ENCODE results near the gene PKD1. TPM values are rescaled to one million over a fixed set of nuclear protein-coding genes. Genes with fewer than 3 reads are reported as not detected.

Gene PKD1
- total and polyA plus RNA-seq, 2 of the 13 experiments (the other 11 are each of a cell fraction or from before 2014, with no cell fraction given) = 22.1 to 23.0 TPM

GRCh38 chr16:2147981-2148671 lies 12.4 kb upstream of the PKD1 start, which contains the start of gene RAB26 (continued):
- TF ChIP-seq DZIP1 (CRISPR knock-in tag; IDR thresholded peaks at IDR 0.05) = no peak
- no peak for TF ChIP-seq EP300 (IDR thresholded peaks at IDR 0.05; ENCODE audit: low read depth in 2 of 2, low read length in 2 of 2)
- no peak for TF ChIP-seq EP300 (CRISPR knock-in tag; IDR thresholded peaks at IDR 0.05; ENCODE audit: borderline replicate concordance)
- no peak for TF ChIP-seq PHF8 (CRISPR knock-in tag; IDR thresholded peaks at IDR 0.05)
- no peak for TF ChIP-seq ZNF282 (IDR thresholded peaks at IDR 0.05; ENCODE audit: partially characterized antibody)
- TF ChIP-seq ZNF713 (CRISPR knock-in tag; IDR thresholded peaks at IDR 0.05) = 0 out of 2 replicates have a peak, but pooled peaks have one; percentile 29
- peak; percentile 68; the same call in 1 of the 2 replicates for TF ChIP-seq ARID4A (CRISPR knock-in tag; IDR thresholded peaks at IDR 0.05; ENCODE audit: borderline replicate concordance)
- peak; percentile 67; the same call in 1 of the 2 replicates for TF ChIP-seq MYC (CRISPR knock-in tag; IDR thresholded peaks at IDR 0.05; ENCODE audit: borderline replicate concordance)
- no peak; the same call in 1 of the 2 replicates for TF ChIP-seq ZNF800 (CRISPR knock-in tag; IDR thresholded peaks at IDR 0.05)
- no peak for TF ChIP-seq ZNF468 (CRISPR knock-in tag; IDR thresholded peaks at IDR 0.05)
- no peak for TF ChIP-seq TIGD3 (CRISPR knock-in tag; IDR thresholded peaks at IDR 0.05; ENCODE audit: borderline replicate concordance)
- TF ChIP-seq TRIM24 (CRISPR knock-in tag; IDR thresholded peaks at IDR 0.05) = no peak
- 0 out of 2 replicates have a peak, but pooled peaks have one; percentile 17 for TF ChIP-seq SP4 (CRISPR knock-in tag; IDR thresholded peaks at IDR 0.05)
